NCI-H510A (cell line): ENCODE measurements around the gene ZDHHC1.

Source experiments
- DNase-seq: peaks from one replicate; lab custom pipeline; 2025; lab: John Stamatoyannopoulos, UW

ZDHHC1 gene

DNA sequence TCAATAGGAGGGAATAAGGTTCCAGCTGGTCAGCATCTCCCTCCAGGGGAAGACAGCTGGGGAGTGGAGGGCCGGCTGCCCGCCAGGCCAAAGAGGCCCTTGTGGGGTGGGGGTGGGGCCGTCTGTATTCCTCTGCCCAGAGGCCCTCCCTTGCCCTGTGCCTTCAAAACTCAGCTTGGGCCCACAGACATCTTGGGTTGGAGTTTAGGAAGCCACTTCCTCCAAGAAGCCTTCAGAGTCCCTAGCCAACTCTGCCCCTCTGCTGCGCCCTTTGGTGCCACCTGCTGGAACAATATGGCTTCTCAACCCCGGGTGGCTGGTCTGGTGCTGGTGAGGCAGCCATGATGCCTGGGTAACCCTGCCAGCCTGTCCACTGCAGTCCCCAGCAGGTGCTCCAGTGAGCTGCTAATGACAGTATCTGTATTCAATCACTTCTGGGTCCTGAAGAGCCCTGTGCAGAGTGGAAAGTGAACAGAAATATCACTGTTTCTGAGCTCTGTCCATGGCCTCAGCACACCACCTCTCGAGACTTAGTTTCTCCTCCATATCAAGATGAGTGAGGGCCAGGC lies 31.3 kb upstream of the ZDHHC1 start:
- DNase-seq: no peak

- no peak for DNase-seq
These were observed 30.8 kb upstream of the ZDHHC1 start for GRCh38 chr16:67446968-67447507.

- DNase-seq: no peak
These were observed 29.9 kb upstream of the ZDHHC1 start for GRCh38 chr16:67445913-67446907.

DNA sequence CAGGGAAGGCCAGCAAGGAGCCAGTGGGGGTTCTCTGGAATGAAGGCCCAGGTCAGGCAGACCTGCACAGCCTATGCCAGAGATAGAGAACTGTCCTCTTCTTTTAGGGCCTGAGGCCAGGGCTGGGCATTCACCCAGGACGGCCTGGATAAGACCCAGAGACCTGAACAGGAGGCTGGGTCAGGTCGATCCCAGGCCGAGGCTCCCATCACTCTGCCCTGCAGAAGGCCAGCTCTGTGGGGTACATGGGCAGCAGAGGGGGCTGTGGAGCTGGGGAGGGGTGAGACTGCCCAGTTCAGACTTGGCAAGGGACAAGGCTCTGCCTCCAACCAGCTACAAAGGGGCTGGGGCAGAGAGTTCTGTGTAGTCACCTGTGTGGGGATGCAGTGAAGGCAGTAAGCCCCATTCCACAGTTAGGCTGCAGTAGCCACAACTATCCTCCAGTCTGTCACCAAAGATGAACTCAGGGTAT lies 29.2 kb upstream of the ZDHHC1 start:
- DNase-seq: no peak

DNA sequence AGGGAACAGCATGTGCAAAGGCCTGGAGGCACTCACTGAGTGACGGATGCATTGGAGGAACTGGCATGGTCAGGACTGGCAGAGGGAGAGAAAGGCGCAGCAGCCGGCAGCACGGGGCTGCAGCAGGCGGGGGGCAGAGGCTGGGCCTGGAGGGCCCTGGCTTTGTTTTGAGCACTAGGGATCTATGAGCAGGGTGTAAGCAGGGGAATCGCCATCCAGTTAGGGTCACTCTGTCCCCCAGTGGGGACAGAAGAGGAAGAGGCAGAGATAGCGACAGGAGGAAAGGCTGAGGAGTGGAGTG lies 28.8 kb upstream of the ZDHHC1 start:
- DNase-seq: no peak

GRCh38 chr16:67444259-67445125 lies 28.2 kb upstream of the ZDHHC1 start:
- no peak for DNase-seq

GRCh38 chr16:67443265-67443664 lies 27.0 kb upstream of the ZDHHC1 start:
- DNase-seq: no peak

DNA sequence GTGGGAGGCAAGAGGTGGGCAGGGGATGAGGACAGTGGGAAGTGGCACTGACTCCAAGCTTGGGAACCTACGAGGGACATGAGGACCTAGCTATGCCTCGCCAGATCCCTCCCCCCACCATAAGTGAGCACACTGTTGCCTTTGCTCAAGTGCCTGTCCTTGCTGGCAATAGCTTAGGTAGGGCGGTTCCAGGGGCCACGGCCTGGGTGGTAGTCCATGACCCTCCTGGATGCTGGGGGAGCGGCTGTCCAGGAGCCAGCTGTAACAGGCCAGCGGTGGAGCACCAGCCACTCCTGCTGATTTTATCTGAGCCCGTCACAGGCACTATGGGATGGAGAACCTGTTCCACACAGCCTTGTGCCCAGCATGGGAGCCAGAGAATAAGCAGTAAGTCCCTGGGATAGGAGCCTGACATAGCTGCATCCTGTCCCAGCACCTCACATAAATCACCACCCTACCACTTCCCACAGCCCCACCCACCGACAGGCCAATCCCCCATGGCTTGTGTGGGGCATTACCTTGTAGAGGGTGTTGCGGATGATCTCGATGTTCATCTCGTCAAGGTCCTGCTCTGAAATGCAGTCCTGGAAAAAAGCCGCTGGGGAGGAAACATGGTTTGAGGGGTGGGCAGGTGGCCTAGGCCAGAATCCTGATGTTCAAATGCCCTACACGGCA lies 26.4 kb upstream of the ZDHHC1 start:
- DNase-seq: no peak

DNA sequence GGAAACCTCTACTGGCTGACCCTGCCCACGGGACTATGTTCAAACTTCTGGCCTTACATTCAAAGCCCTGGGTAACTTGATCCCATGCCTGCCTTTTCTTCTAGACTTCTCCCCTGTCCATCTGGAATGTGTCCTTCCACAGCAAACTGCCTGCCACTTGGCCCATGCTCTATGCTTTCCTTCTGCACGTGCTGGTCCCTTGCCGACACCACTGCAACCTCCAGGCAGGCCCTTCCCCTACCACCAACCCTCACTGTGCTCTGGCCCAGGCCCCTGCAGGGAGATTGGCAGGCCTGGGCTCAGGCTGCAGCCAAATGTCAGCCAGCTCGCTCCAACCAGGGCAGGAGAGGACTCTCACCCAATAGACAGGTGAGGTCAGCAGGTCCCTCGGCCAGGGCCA lies 25.6 kb upstream of the ZDHHC1 start:
- no peak for DNase-seq

DNA sequence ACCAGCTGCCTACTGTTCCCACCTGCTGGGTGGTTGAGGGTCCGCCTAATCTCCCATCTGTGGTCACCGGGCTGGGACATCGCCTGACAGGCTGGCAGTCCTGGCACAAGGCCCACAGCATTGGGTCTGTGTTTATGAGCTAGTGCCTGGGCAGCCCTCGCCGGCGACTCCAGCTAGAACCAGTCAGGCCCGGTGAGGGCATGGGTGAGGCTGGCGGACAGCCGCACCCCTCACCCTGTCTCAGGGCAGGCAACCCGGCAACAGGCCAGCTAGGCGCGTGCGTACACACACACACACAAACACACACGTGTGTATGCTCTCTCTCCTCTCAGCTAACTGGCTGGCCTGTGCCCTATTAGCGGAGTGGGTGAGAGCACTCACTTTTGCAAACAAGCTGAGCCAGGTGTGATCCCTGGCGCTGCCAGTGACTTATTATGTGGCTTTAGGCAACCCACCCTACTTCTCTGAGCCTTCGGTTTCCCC lies 25.0 kb upstream of the ZDHHC1 start:
- DNase-seq: peak; percentile 62

- DNase-seq: no peak
These were observed 22.6 kb upstream of the ZDHHC1 start for GRCh38 chr16:67438824-67439393.

DNA sequence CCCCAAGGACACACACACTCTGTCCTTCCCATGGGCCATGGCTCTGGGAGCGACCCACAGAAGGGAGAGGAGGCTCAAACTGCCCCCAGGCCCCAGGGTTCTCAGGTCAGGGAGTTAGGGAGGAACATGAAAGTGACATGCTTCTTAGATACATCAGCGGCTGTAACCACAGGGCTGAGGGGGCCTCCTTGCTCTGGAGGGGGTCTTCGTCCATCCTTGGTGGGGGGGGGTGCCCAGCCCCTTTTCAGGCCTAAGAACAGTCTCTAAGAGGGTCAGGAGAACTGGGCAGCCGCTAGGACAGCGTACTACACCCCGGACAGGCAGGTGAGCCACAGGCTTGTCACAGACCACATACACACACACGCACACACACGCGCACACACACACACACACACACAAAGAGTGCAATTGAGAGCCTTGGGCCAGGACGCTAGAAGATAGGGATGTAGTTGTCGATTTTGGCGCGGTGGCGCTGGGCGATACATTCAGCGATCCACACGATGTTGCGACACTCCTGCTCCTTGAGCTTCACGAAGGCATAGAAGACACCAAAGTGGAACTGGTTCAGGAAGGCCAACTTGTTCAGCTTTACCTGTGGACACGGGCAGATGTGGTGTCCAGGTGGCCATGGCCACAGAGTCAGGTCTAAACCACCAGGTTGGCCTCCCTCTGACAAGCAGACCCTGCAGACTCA lies 22.0 kb upstream of the ZDHHC1 start:
- DNase-seq: no peak

DNA sequence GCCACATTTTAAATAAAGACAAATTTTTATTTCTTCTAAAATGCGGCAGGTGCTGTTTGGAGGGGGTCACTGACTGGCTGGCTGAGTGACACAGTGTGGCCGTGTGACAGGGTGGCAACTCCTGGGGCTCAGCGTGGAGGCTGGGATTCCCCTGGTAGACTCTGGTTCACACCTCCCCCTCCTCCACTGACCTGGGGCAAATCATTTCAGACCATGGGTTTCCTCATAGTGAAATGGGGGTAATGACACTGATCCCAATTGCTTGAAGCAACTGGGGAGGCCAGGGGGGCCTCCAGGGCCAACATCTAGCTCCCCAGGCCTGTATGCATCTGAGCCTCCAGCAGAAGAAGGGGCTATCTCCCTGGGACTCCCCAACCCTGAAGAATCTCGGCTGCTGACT lies 21.2 kb upstream of the ZDHHC1 start:
- no peak for DNase-seq

GRCh38 chr16:67436640-67437193 lies 20.4 kb upstream of the ZDHHC1 start:
- no peak for DNase-seq

DNA sequence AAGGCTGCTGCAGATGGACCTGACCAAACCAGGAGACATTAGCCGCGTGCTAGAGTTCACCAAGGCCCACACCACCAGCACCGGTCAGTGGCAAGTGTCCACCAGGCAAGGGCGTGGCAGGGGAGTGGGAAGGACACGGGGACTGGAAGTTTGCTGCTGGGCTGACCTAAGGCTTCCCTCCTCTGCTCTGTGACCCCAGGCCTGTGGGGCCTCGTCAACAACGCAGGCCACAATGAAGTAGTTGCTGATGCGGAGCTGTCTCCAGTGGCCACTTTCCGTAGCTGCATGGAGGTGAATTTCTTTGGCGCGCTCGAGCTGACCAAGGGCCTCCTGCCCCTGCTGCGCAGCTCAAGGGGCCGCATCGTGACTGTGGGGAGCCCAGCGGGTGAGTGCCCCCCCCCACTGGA lies 19.5 kb upstream of the ZDHHC1 start:
- no peak for DNase-seq

DNA sequence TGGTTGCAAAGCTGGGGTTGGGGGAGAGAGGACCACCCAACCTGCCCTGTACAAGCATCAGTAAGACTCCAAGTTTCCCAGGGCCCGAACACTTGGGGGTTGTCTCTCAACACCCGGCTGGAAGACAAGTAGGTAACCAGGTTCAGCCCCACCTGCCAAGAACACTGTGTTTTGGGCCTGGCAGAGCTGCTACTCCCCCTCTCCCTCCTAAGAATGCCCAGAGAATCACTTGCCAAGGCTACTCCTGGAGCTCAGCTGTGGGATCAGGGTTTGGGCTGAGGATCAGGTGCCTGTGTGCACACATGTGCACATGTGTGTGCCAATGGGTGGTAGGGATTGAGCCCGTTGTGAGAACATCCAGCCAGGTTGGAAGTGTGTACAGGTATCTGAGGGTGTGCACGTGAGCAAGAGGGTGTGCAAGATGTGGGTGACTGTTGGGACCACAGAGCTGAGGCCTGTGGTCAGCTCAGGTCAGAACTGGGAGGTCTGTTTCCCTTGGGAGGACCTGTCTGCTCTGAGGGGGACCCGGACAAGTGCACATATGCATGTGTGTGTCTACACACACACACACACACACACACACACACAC lies 16.9 kb upstream of the ZDHHC1 start:
- no peak for DNase-seq

DNA sequence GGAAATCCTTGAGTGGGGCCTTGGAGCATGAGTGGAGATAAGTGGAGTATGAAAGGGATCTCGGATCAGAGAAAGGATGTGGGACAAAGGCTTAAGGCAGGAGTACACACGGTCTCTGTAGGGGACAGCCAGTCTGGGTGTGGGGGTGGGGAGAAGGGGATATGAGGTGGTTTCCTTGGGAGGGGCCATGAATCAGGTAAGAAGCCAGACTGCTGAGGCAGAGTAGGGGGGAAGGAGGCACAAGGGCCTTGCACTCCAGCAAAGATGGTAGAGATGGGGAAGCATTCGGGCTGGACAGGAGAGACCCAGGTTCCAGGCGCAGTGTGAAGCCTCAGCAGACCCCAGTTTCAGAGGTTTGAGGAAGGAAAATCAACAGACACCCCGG lies 16.2 kb upstream of the ZDHHC1 start:
- no peak for DNase-seq

- DNase-seq: peak; percentile 28
These were observed 15.7 kb upstream of the ZDHHC1 start for GRCh38 chr16:67431775-67432505.
